ENCODE results near the gene ICOSLG.

GRCh38 chr21:44199448-44199847, 41.3 kb downstream of the ICOSLG start:
- TF ChIP-seq, protein P1, sequence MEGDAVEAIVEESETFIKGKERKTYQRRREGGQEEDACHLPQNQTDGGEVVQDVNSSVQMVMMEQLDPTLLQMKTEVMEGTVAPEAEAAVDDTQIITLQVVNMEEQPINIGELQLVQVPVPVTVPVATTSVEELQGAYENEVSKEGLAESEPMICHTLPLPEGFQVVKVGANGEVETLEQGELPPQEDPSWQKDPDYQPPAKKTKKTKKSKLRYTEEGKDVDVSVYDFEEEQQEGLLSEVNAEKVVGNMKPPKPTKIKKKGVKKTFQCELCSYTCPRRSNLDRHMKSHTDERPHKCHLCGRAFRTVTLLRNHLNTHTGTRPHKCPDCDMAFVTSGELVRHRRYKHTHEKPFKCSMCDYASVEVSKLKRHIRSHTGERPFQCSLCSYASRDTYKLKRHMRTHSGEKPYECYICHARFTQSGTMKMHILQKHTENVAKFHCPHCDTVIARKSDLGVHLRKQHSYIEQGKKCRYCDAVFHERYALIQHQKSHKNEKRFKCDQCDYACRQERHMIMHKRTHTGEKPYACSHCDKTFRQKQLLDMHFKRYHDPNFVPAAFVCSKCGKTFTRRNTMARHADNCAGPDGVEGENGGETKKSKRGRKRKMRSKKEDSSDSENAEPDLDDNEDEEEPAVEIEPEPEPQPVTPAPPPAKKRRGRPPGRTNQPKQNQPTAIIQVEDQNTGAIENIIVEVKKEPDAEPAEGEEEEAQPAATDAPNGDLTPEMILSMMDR (IDR thresholded peaks at IDR 0.05; ENCODE audit: borderline replicate concordance, extremely low read depth, low read length, poor library complexity, severe bottlenecking) = no peak
- no peak for TF ChIP-seq EZH2 (IDR thresholded peaks at IDR 0.05; ENCODE audit: borderline replicate concordance, low read depth, low read length, severe bottlenecking)

All from DND-41 (cell line).